GM21515 (cell line): Measurements from ENCODE around the gene GSG1L.

Experiments used
- ATAC-seq: cut with Tn5 transposase; IDR thresholded peaks from one replicate; pipeline ENCODE4 v1.9.1; 2021; ENCODE audit not compliant: unreplicated experiment

The GSG1L gene

GRCh38 chr16:27800817-27801216, 262.7 kb downstream of the GSG1L start:
- ATAC-seq, result no peak

GRCh38 chr16:27799896-27800295, 263.6 kb downstream of the GSG1L start:
- ATAC-seq, result no peak

GRCh38 chr16:27798241-27798640, 265.3 kb downstream of the GSG1L start:
- no peak for ATAC-seq

GRCh38 chr16:27795992-27796614, 267.4 kb downstream of the GSG1L start:
- ATAC-seq, result no peak

GRCh38 chr16:27793249-27793622, 270.3 kb downstream of the GSG1L start:
- ATAC-seq, result no peak

GRCh38 chr16:27792486-27793248, 270.8 kb downstream of the GSG1L start:
- no peak for ATAC-seq

- ATAC-seq, result no peak
Measured at GRCh38 chr16:27791404-27791719, 272.2 kb downstream of the GSG1L start.

GRCh38 chr16:27790546-27791403, 272.7 kb downstream of the GSG1L start:
- no peak for ATAC-seq

GRCh38 chr16:27789595-27790241, 273.8 kb downstream of the GSG1L start:
- ATAC-seq, result no peak

- no peak for ATAC-seq
Measured at GRCh38 chr16:27789150-27789549, 274.4 kb downstream of the GSG1L start.

GRCh38 chr16:27787665-27788064, 275.8 kb downstream of the GSG1L start:
- no peak for ATAC-seq

- no peak for ATAC-seq
Measured at GRCh38 chr16:27786923-27787625, 276.4 kb downstream of the GSG1L start.

- no peak for ATAC-seq
Measured at GRCh38 chr16:27786221-27786922, 277.1 kb downstream of the GSG1L start.

GRCh38 chr16:27785307-27785678, 278.2 kb downstream of the GSG1L start:
- ATAC-seq, result no peak

GRCh38 chr16:27784351-27785306, 278.9 kb downstream of the GSG1L start:
- no peak for ATAC-seq

GRCh38 chr16:27781981-27782880, 281.3 kb downstream of the GSG1L start:
- ATAC-seq, result no peak

GRCh38 chr16:27781195-27781524, 282.4 kb downstream of the GSG1L start:
- ATAC-seq, result no peak

- ATAC-seq, result no peak
Measured at GRCh38 chr16:27780468-27781194, 282.9 kb downstream of the GSG1L start.
